NCI-H1092 treated with DMSO at 0.1 percent for 48 hours (cell line): ENCODE data around the gene MEGF10.

Experiments
- DNase-seq: peaks from one replicate; lab custom pipeline; 2025; lab: John Stamatoyannopoulos, UW

Gene MEGF10

GRCh38 chr5:127326976-127327755 lies 36.6 kb downstream of the MEGF10 start:
- DNase-seq = no peak

- no peak for DNase-seq
Measured at GRCh38 chr5:127330116-127330515, 39.5 kb downstream of the MEGF10 start.

GRCh38 chr5:127331890-127332649 lies 41.5 kb downstream of the MEGF10 start:
- DNase-seq = no peak

- DNase-seq = no peak
Measured at GRCh38 chr5:127333483-127333882, 42.9 kb downstream of the MEGF10 start.

GRCh38 chr5:127335381-127335780 lies 44.8 kb downstream of the MEGF10 start:
- DNase-seq = no peak

- DNase-seq = no peak
Measured at GRCh38 chr5:127337876-127338275, 47.3 kb downstream of the MEGF10 start.

DNA sequence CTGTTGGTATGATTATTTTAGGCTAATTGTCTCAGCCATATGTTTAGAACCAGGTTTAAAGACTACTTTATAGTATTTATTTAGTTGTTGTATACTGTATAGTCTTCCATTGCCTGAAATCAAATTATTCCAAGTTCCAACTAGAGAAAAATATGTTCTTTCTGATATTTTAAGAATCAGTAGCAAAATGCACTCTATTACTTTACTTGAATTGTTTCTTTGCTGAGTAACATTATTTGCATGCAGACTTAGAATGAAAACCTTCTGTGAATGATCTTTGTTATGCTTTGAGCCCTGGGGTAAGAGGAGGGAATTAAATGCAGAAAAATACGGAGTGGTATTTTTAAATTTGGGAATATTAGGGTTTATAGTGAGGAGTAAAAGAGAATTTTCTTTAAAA lies 47.9 kb downstream of the MEGF10 start:
- DNase-seq = no peak

DNA sequence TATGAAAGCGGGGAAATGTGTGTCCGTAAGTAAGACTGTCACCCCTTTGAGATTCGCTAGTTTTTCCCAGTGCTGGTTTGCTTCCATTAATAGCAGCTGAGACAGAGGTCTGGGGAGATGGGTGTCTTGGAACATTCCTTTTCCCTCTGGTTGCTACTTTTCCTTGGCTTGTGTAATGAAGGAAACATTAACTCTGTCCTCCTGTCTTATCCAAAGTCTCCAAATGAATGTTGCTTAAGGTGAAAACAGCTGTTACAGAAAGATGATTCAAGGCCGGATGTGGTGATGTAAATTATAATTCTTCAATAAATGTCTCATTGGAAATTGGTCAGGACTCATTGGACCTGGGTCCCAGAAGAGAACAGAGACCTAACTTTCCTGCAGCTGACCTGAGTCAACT lies 50.0 kb downstream of the MEGF10 start:
- DNase-seq = no peak

GRCh38 chr5:127342364-127342763 lies 51.8 kb downstream of the MEGF10 start:
- DNase-seq = no peak

- no peak for DNase-seq
Measured at GRCh38 chr5:127343313-127343712, 52.7 kb downstream of the MEGF10 start.

GRCh38 chr5:127343866-127344265 lies 53.3 kb downstream of the MEGF10 start:
- no peak for DNase-seq

GRCh38 chr5:127344931-127345330 lies 54.3 kb downstream of the MEGF10 start:
- DNase-seq = no peak

DNA sequence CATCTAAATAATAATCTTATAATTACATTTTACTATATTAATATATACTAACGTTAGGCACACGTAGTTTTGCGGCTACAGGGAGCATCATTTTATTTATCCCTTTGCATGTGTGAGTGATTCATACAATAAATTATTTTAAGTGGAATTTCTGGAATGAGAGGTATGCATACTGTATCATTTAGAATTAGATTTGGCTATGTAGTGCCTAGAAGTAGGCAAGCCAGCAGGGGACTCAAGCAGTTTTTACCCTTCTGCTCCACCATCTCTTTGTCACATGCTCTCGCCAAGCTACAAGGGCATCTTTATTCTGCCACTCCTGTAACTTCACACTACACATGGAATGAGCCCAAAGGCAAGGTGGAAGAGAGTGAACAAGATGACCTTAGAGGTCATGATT lies 60.8 kb downstream of the MEGF10 start:
- no peak for DNase-seq

- DNase-seq = no peak
Measured at GRCh38 chr5:127352068-127352467, 61.5 kb downstream of the MEGF10 start.

- no peak for DNase-seq
Measured at GRCh38 chr5:127353327-127353726, 62.7 kb downstream of the MEGF10 start.

GRCh38 chr5:127353796-127354195 lies 63.2 kb downstream of the MEGF10 start:
- DNase-seq = no peak

- peak; percentile 1 for DNase-seq
Measured at GRCh38 chr5:127355337-127355736, 64.7 kb downstream of the MEGF10 start.

- no peak for DNase-seq
Measured at GRCh38 chr5:127358284-127358683, 67.7 kb downstream of the MEGF10 start.

DNA sequence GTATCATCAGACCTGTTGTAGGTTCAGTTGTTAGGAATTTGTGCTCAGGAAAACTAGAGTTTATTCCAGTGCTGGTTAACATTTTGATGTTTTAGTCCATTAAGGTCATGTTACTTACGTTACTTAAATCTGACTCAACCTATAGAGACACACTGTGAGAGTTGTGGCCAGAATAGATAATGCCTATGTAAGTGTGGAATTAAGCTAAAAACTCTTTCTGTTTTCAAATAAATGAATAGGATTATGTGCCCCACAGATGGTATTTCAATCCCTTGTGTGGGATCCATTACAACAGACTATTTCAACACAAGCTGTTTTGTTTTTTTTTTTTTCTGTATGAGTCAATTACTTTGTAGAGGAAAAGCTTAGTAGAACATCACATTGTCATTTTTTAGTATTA lies 68.1 kb downstream of the MEGF10 start:
- DNase-seq = no peak

GRCh38 chr5:127359502-127359901 lies 68.9 kb downstream of the MEGF10 start:
- DNase-seq = no peak

- no peak for DNase-seq
Measured at GRCh38 chr5:127363403-127363802, 72.8 kb downstream of the MEGF10 start.

DNA sequence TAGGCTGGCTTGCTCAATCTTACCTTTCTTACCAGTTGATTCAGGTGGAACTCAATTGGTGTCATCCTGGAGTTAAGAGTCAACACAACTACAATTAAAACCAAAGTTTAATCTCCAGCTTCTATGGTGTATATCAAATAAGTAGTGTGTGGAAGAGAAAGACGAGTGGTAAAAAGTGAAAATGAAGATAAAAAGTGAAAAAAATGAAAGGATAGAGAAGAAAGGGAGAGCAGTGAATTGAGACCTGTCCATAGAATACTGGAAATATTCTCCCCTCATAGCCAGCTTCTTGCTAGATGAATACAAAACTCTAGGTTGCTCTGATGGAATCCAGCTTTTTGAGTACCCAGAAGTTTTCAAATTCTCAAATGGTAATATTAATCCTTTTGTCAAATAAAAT lies 76.4 kb downstream of the MEGF10 start:
- no peak for DNase-seq

DNA sequence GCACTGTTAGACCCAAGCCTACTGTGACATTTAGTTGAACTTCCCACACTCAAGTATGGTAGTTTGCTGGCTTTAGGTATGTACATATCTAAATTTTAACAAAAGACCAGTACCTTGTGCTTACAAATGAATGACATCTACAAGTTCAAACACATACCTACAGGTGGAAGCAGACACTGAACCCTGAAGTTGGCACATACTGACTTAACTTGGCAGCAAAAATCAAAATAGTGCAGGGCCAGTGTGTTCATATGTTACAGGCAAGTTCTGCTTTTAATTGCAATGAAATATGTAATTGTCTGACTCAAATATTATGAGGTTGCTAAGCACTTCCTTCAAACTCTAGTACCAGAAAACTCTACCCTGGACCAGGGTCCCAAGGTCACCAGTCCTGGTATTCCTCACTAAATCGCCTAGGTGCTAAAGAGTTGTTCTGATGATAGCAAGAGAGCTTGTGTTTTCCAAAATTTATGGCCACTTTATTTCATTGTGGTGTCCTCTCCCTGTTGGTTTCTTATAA lies 77.4 kb downstream of the MEGF10 start:
- no peak for DNase-seq
